CD1c-positive myeloid dendritic cell (primary cell): ENCODE data around the gene ZNF710.

Experiments
- DNase-seq: peaks from one replicate; pipeline ENCODE4 v3.0.0-alpha.2; 2016; ENCODE audit errors: extremely low spot score

The ZNF710 gene

DNA sequence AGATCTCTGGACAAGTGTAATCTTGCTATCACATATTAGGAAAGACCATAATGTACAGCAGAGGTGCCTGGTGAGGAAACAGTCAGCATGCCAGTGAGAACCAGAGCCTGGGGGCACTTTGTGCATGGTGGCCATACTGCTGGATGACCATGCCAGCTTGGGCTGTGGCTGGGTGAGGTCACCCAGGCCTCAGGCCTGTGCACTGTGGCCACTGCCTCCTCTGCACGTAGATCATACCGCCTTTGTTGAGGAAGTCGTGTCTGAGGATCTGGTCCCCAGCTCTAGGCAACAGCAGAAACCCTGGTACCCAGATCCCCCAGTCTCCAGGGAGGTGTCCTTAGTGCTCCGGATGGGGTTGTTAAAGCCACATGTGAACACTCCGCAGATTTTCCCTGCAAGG is 38.9 kb downstream of the ZNF710 start:
- peak; percentile 64 for DNase-seq

DNA sequence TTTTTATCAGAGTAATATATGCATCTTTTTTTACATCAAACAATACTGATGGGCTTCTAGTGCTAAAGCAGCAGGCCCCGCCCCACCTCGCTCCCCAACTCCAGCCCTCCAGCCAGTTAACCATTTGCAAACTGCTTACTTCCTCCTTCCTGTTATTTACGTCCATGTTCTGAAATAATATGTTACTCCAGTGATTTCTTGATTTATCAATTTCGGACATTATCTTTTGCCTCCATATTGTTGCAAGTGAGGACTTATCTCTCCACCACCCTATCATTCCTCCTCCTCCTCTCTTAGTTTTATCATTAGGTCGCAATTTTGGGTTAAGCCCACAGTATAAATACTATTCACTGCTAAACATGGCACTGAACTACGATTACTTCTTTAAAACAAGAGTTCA is 39.5 kb downstream of the ZNF710 start:
- DNase-seq, result no peak

GRCh38 chr15:90042356-90042755 is 41.2 kb downstream of the ZNF710 start:
- DNase-seq, result no peak

- no peak for DNase-seq
Observed at GRCh38 chr15:90042766-90043529, 41.8 kb downstream of the ZNF710 start.

GRCh38 chr15:90043530-90044010 is 42.4 kb downstream of the ZNF710 start:
- DNase-seq, result no peak

DNA sequence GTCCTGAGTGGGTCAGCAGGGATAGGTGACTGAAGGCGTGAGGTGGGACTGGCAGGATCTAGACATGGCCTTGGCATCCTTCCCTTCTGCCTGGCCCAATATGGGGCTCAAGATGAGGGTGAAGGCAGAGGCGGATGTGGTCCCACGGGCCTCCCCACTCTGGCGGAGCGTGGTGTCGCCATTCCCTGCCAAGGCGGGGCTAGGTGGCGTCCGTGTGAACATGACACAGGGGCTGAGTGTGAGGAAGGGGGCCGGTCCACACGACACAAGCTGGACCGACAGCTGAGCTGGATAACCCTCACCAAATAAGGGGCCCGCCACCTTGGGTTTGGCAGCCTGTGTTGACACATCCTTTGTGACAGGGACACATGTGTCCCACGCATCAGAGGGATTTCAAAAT is 43.1 kb downstream of the ZNF710 start:
- DNase-seq, result no peak

GRCh38 chr15:90044916-90045371 is 43.8 kb downstream of the ZNF710 start:
- no peak for DNase-seq

DNA sequence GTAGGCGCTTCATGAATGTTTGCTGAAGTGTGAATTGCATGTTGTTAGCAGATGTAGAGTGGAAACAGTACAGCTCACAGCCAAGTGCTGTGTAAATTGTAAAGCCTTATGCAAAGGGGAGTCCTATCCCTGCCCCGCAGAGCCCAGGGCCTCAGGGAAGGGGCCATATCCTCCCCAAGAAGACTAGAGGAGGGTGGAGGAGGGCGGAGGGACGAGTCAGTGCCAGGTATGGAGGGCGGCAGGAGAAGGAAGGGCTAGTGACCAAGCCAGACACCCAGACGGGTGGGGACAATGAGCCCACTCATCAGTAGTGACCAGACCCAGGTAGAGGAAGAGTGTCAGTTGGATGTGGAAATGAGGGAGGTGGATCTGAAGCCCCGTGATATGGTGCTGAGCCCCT is 45.2 kb downstream of the ZNF710 start:
- no peak for DNase-seq

GRCh38 chr15:90046911-90047392 is 45.8 kb downstream of the ZNF710 start:
- DNase-seq, result no peak

DNA sequence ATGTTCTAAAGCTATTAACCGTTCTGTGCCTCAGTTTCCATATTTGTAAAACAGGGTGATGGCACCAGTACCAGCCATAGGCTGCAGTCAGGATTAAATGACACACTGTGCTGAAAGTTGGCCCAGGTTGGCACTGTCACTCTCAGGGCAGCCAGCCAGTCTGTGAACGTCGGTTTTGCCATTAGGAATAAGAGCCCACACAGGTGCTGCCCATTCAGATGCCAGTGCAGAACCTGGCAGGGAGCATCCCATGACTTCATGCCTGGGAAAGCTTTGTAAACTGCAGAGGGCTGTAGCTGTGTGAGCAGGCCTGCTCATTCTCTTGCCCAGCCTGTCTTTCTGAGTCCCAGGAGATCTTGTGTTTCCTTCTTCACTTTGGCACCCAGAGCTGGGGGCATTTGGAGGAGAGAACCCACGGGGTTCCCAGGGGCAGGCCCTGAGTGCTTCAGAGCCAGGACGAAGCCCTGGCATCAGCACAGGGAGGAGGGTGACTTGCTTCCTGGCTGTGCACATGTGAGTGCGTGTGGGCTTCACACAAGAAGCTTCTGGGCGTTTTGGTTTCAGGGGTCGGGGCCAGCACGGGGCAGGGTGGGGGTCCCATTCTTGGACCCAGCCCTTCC is 46.9 kb downstream of the ZNF710 start:
- DNase-seq, result no peak

- DNase-seq, result no peak
Observed at GRCh38 chr15:90049030-90049429, 47.9 kb downstream of the ZNF710 start.

DNA sequence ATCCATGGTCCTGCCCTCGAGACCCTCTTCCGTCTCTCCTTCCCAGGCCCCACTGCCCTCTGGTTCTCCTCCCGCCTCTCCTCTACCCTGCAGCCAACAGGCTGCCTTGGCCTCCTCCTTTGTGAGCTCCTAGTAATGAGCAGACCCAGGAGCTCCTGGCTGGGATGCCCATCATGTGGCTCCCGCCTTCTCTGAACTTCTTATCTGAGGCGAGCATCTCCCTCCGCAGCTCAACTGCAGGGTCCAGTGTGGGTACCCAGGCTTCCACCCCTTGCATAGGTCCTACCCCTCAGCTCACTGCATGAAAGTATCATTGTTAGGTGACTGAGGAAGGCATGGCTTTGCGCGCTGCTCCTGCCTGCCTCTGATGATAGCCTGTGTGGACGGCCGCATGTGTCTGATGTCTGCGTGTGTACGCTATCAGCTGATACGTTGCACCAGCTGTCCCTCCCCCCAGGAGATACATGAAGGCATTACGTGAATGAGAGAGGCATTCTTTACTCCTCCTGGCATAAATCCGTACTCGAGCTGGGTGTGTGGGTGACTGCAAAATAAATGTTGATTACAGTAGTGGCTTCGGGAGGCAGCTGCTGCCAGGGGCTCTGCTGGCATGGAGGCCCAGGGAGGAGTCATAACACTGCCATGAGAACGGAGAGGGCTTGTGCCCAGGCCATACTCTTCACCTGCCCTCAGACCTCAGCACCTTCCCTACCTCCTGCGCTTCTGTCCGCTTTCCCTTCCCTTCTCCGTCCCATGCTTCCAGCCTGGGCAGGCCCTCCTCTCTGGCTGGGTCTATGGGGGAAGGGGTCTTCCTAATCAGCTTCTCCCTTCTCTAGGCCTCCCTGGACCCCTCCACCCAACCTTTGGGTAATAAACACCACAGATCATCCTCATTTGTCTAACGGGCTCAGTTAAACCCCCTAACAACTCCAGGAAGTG is 48.8 kb downstream of the ZNF710 start:
- no peak for DNase-seq

DNA sequence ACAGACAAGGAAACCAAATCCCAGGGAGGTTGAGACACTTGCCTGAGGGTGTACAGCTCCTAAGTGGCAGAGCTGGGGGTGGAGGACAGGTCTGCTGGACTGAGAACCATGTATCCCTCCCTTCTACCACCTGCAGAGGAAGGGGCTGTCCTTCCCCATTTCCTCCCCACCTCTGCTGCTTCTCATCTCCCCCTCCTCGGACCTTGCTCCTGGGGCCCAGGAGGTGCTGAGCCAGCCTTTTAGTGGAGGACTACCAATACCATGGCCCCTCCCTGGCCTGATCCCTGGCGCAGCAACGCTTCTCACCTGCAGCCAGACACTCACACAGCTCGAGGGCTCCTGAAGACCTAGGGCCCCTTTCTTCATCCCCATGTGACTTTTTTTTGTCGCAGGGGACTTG is 50.8 kb downstream of the ZNF710 start:
- DNase-seq, result no peak

GRCh38 chr15:90053685-90054466 is 52.8 kb downstream of the ZNF710 start:
- DNase-seq, result no peak

- no peak for DNase-seq
Observed at GRCh38 chr15:90054618-90055097, 53.5 kb downstream of the ZNF710 start.

DNA sequence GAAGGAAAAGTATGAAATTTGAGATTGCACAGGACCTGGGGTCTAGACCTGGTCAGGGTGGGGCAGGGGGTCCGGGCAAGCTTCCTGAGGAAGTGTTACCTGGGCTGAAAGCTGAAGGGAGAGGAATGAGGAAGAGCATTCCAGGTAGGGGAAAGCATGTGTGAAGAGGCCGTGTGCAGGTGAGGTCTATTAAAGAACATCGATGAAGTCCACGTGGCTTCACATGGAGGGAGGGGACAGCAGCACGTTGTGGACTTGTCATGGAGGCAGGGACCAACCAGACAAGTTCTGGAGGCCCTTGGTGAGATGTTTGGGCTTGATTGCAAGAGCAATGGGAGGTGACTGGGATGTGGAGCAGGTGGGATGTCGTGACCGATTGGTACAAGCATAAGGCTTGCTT is 54.1 kb downstream of the ZNF710 start:
- no peak for DNase-seq

GRCh38 chr15:90056529-90056928 is 55.4 kb downstream of the ZNF710 start:
- no peak for DNase-seq

- DNase-seq, result peak; percentile 65
Observed at GRCh38 chr15:90058308-90058707, 57.2 kb downstream of the ZNF710 start.

DNA sequence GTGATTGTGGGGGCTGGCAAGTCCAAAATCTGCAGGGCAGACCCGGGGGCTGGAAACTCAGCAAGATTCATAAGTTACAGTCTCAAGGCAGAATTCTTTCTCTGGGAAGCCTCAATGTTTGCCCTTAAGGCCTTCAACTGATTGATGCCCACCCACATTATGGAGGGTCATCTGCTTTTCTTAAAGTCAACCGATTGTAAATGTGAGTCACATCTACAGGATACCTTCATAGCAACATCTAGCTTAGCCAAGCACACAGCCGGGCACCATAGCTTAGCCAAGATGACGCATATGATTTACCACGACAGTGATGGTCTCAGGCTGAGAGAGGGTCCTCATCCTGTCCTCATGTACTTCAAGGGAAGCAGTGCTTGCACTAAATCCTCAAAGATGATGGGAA is 57.7 kb downstream of the ZNF710 start:
- peak; percentile 35 for DNase-seq

DNA sequence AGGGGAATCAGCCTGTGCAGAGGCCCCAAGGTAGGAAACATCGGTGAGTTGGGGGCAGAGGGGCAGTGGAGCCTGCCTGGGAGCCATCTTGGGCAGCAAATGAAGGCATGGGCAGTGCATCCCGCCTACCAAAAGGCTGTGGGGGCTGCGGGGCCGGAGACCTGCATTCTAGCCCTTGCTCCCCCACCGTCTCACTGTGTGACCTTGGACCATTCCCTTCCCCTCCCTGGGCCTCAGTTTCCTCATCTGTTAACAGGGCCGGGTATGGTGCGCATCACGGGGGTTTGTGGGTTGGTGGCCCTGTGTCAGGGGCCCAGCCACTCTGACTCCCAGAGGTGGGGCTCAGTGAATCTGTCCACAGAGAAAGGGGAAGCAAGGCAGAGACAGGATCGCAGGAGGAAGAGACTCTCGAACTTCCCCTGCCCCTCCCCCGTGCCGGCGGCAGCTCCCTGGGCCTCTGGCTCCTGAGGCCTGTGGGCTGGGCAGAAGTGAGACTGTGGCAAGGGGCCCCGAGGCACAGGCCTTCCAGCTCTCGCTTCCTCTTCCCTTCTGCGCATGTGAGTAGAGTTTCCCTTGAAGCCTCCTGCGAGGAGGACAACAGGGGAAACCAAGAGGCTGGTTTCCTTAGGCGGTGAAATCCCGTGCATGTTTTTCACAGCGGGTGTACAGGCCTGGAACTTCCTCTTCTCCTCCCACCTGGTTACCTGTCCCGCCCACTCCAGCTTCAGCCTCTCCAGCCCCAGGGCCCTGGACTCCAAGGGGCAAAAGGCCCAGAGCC is 58.3 kb downstream of the ZNF710 start:
- DNase-seq, result peak; percentile 97
